HG02885 (cell line): ENCODE measurements around the gene HMGCS1.
"Not testable (repeated sequence)": the region's sequence is repeated elsewhere in the genome, so short reads cannot be mapped to it uniquely, and the experiment has no call there.

ENCODE experiments used
- ATAC-seq: cut with Tn5 transposase; IDR thresholded peaks from one replicate; pipeline ENCODE4 v1.9.1; 2021; ENCODE audit warnings: mild to moderate bottlenecking; ENCODE audit not compliant: unreplicated experiment, poor library complexity

The HMGCS1 gene

GRCh38 chr5:43313035-43313853 lies at the start of gene HMGCS1:
Gene HMGCS1, minus strand, starts transcription at chr5:43313412. Its CDS starts 14,447 bp downstream, at chr5:43298965.
- ATAC-seq, result peak; percentile 92

DNA sequence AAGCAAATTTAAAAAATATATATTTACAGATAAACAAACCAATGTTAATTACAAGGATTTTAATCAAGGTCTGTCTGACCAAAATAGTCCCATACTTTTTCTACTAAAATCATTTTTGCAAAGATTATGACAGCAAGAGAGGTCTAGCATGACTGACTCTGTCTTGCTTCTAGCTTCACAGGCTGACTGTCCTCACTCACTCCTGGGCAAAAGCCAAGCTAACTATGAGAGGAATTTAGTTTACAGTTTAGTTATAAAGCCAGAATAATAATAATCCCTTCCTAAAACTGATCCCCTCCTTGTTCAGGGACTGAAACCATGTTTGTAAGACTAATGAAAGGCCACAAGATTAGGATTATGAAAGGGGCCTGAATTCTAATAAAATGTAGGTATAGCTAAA lies 45.5 kb upstream of the HMGCS1 start:
- no peak for ATAC-seq

DNA sequence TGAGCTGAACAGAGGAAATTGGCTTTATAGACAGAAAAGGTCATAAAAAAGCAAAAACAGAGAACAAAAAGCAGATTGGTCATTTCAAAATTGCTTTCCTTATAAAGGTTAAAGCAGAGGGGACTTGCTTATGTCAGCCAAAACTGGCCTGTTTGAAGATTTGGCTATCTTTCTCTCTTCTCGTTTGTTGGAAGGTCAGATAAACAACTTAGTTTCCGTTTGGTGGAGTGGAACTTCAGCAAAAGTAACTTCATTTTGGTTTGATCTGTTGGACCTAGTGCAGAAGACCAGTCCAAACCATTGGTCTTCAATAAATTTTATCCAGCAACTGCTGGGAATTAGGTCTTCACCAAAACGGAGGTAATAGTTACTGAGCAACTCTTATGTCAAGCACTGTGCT lies 45.1 kb upstream of the HMGCS1 start:
- no peak for ATAC-seq

- no peak for ATAC-seq
These were observed 44.7 kb upstream of the HMGCS1 start for GRCh38 chr5:43357878-43358281.

GRCh38 chr5:43357067-43357466 lies 43.9 kb upstream of the HMGCS1 start:
- ATAC-seq, result no peak

DNA sequence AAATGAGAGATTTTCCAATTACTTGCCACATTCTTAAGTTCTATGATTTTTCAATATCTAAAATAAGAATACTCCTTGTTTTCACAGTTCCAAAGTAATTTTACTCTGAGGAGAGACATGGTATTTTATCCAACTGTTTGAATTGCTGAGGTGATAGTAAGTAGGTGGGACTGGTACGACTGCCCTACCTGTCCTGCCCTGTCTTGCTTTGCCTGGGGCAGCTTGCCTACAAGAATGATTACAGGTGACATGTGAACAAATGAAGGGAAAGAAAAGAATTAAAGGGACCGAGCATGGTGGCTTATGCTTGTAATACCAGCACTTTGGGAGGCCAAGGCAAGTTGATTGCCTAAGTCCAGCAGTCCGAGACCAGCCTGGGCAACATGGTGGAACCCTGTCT lies 41.6 kb upstream of the HMGCS1 start:
- no peak for ATAC-seq

DNA sequence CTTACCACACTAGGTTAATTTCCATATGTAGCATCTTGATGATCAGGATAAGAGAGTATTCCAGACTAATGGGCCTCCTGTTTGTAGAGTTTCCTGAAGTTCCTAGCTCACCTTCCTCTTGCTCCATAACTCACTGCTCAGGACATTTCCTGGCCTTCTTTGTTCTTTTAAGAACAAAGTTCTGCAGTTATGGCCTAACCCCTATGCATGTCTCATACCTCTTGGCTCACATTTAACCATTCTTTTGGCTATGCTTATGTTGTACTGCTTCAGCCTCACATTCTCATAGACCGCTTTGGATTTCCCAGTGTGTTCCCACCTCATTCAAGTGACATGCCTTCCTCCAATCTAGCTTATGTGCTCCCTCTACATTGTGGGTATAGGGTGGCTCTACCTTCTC lies 40.5 kb upstream of the HMGCS1 start:
- ATAC-seq, result no peak

DNA sequence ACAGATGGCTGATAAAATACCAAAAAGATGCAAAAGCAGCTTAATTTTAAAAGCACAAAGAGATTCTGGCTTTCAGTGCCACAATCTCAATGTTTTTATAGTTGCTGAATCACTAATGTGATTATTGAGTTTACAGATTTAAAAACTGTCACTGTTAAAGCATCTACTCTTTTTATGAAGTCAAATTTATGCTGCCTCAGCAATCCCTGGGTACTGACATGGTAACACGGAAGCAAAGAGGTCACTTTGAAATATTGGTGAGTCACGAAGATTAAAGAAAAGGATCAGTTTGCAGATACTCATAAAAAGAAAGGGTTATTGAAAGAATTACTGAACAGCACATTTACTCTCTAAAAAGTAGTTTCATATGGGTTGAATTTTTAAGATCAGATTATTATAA lies 39.7 kb upstream of the HMGCS1 start:
- no peak for ATAC-seq

DNA sequence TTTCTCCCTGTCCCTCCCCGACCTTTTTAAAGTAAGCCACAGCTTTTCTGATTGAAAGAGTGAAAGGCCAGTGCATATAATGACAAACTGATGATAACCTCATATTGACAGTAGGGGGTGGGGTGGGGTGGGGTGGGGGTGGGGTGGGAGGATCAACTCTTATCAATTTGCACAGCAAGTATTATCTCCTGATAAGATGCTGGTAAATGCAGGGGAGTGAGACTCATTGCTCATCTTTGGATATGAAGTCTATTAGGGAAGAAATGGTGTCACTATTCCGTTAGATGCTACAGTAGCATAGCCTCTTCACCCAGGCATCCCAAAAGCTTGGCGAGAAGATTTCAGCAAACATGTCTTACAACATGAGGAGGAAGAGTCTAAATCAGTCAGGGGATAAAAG lies 38.9 kb upstream of the HMGCS1 start:
- ATAC-seq, result no peak

- ATAC-seq, result no peak
These were observed 35.7 kb upstream of the HMGCS1 start for GRCh38 chr5:43348861-43349363.

GRCh38 chr5:43348207-43348606 lies 35.0 kb upstream of the HMGCS1 start:
- no peak for ATAC-seq

DNA sequence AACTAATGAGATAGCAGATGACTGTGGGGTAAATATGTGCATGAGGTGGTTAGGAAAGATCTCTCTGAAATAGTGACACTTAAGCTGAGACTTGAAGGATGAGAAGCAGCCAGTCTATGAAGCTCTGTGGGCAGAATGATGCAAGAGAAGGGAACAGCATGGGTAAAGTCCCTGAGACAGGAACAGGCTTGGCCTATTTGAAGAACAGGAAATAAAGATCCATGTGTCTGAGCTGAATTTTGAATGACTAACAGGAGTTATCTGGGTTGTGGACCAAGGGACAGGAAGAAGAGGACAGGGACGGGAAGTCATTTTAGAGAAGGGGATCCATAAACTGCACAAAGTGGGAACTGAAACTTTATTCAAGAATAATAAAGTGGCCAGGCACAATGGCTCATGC lies 25.6 kb upstream of the HMGCS1 start:
- no peak for ATAC-seq

DNA sequence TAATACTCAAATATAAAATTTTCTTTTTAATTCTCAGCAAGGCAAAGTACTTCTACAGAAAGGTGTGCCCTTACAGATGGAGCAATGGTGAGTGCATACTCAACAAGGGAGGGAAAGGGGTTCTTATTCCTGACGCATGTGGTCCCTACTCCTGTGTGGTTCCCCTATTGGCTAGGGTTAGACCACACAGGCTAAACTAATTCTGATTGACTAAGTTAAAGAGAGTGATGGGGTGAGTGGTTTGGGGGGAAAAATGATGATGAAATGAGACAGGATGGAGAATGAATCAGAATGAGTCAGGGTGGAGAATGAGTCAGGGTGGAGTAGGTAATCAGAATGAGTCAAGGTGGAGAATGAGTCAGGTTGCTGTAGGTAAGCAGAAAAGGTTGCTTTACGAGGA lies 22.9 kb upstream of the HMGCS1 start:
- no peak for ATAC-seq

DNA sequence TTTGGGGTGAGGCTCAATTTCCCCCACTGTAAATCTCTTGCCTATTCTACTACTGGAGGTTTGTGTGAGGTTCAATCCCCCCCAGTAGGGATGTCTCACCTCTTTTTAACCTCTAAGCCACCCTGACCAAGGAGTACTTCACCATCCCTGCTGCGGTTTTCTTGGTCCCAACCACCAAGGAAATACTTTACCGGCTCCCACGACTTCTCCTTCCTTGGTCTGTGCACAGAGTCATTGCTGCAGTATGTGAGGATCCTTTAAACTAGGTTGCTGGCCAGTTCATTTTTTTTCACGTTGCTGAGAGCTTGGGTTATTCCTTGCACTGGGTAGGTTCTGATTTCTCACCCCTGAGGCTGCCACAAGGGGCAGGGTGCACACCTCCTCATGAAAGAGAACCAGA lies 22.5 kb upstream of the HMGCS1 start:
- no peak for ATAC-seq

- ATAC-seq, result no peak
These were observed 19.2 kb upstream of the HMGCS1 start for GRCh38 chr5:43332401-43332800.

GRCh38 chr5:43325624-43326023 lies 12.4 kb upstream of the HMGCS1 start:
- ATAC-seq, result not testable (repeated sequence)

- ATAC-seq, result not testable (repeated sequence)
These were observed 10.3 kb upstream of the HMGCS1 start for GRCh38 chr5:43323488-43323887.

GRCh38 chr5:43320846-43321245 lies 7.6 kb upstream of the HMGCS1 start:
- no peak for ATAC-seq

- ATAC-seq, result no peak
These were observed 3.2 kb upstream of the HMGCS1 start for GRCh38 chr5:43316421-43316820.

GRCh38 chr5:43315682-43316081 lies 2.5 kb upstream of the HMGCS1 start:
- no peak for ATAC-seq

DNA sequence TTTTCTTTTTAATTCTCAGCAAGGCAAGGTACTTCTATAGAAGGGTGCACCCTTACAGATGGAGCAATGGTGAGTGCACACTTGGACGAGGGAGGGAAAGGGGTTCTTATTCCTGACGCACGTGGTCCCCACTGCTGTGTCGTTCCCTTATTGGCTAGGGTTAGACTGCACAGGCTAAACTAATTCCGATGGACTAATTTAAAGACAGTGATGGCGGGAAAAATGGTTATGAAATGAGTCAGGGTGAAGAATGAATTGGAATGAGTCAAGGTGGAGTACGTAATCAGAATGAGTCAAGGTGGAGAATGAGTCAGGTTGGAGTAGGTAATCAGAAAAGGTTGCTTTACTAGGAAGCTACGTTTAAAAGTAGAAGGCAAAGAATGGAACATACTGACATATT lies 2.1 kb upstream of the HMGCS1 start:
- no peak for ATAC-seq

GRCh38 chr5:43314724-43315123 lies 1.5 kb upstream of the HMGCS1 start:
- no peak for ATAC-seq
